Activated naive CD4-positive, alpha-beta T cell treated with anti-CD3 and anti-CD28 coated beads, Interleukin-2, amount 50 U/mL, for 24 hours (primary cell): ENCODE measurements around the gene CEP170B.

Experiments used
- H3K27ac Mint-ChIP-seq: one replicate; pipeline ENCODE4 v1.8.0; 2021; ENCODE audit warnings: mild to moderate bottlenecking, mixed read lengths
- H3K27me3 Mint-ChIP-seq: one replicate; pipeline ENCODE4 v1.8.0; 2021; ENCODE audit warnings: mixed read lengths
- H3K36me3 Mint-ChIP-seq: one replicate; pipeline ENCODE4 v1.8.0; 2021; ENCODE audit warnings: mixed read lengths
- H3K4me1 Mint-ChIP-seq: one replicate; pipeline ENCODE4 v1.8.0; 2021; ENCODE audit warnings: mixed read lengths
- H3K4me3 Mint-ChIP-seq: one replicate; pipeline ENCODE4 v1.8.0; 2021; ENCODE audit warnings: mild to moderate bottlenecking, mixed read lengths
- H3K9me3 Mint-ChIP-seq: one replicate; pipeline ENCODE4 v1.8.0; 2021; ENCODE audit warnings: mixed read lengths

Gene CEP170B

DNA sequence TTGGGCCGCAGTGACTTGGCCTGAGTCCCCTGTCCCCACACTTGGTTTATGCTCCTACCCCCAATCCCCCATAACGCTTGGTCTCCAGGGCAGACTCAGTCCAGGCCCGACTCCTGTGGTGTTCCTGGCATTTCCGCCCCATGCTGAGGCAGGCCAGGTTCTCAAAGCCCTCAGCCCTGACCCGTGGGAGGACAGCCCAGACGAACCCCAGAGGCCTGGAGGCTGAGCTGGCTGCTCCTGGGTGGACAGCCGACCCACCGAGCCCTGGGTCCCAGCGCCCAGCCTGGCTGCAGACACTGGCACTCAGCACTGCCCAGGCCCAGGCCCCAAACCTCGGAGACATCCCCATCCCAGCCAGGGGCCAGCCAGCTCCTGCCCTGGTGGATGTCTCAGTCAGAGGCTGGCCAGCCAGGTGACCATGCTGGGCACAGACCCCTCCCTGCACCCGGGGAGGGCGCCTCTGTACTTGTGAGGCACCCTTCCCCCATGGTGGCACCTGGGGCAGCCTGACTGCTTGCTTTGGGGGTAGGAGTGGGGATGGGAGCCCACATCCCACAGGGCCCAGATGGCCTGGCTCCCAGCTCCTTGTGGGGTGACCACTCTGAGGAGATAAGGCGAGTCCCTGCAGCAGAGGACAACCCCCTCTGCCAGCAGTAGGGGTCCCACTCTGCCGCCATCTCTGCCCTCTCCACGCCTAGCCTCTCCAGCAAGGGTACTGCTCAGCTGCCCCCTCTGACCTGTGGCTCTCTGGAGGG lies 61.0 kb downstream of the CEP170B start:
- Mint-ChIP-seq H3K4me1 (no peaks in the 10 kb centered on the region), H3K27me3 (no peaks in the 10 kb centered on the region), H3K36me3 (no peaks in the 10 kb centered on the region), H3K27ac (no peak overlapping the region), H3K4me3 (no peak overlapping the region), H3K9me3 (no peaks in the 10 kb centered on the region)

DNA sequence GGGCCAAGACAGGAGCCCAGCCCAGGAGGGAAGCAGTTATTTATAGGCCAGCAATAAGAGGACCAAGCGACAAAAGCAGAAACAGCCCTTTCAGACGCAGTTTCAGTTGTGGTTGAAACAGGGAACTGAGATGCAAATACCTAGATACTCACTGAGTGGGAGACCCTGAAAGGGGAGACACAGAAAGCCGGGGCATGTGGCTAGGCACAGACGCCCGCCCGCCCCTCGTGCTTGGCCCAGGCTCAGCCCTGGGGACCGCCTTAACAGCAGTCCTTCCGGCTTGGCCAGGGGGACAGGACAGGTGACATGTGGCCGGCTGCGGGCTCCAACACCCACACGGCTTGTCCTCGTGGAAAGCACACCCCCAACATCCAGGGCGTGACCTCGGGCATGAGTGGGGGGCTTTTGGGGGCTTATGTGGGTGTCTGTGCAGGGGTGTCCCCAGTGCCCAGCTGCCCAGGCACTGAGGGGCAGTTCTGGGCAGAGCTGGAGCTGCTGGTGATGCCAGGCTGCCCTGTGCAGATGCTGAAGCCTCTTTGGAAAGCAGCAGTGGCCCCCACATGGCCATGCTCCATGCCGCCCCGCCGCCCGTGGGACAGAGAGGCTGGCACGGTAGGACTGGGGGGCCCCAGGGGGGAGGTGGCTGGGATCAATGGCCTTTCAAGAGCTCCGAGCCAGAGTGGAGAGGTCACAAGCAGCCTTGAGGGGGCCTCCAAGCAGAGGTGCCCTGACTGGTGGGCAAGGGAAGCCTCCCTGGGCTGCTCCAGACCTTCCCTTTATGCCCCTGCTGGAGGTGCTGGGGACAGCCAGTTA lies 61.8 kb downstream of the CEP170B start:
- Mint-ChIP-seq H3K4me3 (no peak overlapping the region), H3K9me3 (no peaks in the 10 kb centered on the region), H3K27me3 (no peaks in the 10 kb centered on the region), H3K36me3 (no peaks in the 10 kb centered on the region), H3K27ac (no peak overlapping the region), H3K4me1 (no peaks in the 10 kb centered on the region)

DNA sequence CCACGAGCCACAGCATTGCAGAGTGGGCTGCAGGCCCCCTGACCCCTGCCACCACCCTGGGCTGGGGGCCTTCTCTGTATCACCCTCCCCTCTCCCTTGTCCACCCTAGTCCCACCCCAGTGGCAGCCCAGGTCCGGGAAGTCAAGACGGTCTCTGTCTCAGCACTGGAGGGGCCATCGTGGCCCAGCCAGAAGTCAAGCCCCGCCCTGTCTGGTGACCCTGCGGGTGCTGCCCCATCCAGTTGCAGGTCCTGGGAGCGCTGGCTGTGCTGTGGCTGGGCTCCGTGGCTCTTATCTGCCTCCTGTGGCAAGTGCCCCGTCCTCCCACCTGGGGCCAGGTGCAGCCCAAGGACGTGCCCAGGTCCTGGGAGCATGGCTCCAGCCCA lies 62.4 kb downstream of the CEP170B start:
- Mint-ChIP-seq H3K27me3 (no peaks in the 10 kb centered on the region), H3K4me1 (no peaks in the 10 kb centered on the region), H3K4me3 (no peak overlapping the region), H3K27ac (no peak overlapping the region), H3K36me3 (no peaks in the 10 kb centered on the region), H3K9me3 (no peaks in the 10 kb centered on the region)

DNA sequence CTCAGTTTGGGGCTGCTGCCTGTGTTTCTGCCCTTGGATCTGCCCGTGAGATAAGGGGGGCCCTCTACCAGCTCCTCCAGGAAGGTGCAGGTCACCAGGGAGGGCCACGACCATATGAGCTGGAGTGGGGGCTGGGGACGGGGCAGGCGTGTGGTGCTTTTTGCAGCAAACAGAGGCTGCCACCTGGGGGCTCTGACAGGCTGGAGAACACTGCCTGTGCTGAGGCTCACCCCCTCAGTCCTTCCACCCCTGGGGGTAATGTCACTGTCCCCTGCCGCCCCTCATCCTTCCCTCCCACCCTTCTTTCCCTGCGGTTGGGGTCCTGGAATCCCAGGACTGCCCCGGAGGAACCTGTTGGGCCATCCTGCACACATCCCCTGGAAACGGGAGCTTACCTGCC lies 62.8 kb downstream of the CEP170B start:
- H3K27ac Mint-ChIP-seq = no peak overlapping the region
- no peaks in the 10 kb centered on the region for H3K9me3 Mint-ChIP-seq
- H3K4me3 Mint-ChIP-seq = no peak overlapping the region
- no peaks in the 10 kb centered on the region for H3K4me1 Mint-ChIP-seq
- no peaks in the 10 kb centered on the region for H3K36me3 Mint-ChIP-seq
- H3K27me3 Mint-ChIP-seq = no peaks in the 10 kb centered on the region

DNA sequence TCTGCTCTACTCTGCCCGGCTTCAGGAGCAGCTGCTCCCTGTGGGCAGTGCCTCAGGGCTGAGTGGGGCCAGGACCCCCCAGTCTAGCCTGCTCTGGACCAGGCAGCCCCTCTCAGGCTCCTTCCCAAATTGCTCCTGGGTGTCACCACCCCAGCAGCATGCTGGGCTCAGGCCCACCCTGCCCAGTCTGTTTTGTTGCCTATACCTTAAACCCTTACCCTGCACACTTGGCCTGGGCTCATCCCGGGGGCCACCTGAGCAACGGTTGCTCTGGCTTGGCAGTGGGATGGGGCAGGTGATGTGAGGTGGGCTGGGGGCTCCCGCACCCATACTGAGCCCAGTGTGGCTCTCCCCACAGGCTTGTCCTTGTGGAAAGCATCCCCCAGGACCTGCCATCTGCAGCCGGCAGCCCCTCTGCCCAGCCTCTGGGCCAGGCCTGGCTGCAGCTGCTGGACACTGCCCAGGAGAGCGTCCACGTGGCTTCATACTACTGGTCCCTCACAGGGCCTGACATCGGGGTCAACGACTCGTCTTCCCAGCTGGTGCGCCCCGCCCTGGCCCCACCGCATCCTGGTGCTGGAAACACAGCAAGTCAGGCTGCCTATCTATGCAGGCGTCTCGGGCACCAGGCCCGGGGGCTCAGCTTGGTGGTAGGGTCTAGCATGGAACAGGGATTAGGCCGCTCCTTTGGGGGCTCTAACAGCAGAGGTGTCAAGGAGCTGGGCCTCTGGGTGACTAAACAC lies 63.5 kb downstream of the CEP170B start:
- H3K27me3 Mint-ChIP-seq = no peaks in the 10 kb centered on the region
- no peaks in the 10 kb centered on the region for H3K9me3 Mint-ChIP-seq
- H3K36me3 Mint-ChIP-seq = no peaks in the 10 kb centered on the region
- H3K4me3 Mint-ChIP-seq = no peak overlapping the region
- H3K4me1 Mint-ChIP-seq = no peaks in the 10 kb centered on the region
- H3K27ac Mint-ChIP-seq = no peak overlapping the region

DNA sequence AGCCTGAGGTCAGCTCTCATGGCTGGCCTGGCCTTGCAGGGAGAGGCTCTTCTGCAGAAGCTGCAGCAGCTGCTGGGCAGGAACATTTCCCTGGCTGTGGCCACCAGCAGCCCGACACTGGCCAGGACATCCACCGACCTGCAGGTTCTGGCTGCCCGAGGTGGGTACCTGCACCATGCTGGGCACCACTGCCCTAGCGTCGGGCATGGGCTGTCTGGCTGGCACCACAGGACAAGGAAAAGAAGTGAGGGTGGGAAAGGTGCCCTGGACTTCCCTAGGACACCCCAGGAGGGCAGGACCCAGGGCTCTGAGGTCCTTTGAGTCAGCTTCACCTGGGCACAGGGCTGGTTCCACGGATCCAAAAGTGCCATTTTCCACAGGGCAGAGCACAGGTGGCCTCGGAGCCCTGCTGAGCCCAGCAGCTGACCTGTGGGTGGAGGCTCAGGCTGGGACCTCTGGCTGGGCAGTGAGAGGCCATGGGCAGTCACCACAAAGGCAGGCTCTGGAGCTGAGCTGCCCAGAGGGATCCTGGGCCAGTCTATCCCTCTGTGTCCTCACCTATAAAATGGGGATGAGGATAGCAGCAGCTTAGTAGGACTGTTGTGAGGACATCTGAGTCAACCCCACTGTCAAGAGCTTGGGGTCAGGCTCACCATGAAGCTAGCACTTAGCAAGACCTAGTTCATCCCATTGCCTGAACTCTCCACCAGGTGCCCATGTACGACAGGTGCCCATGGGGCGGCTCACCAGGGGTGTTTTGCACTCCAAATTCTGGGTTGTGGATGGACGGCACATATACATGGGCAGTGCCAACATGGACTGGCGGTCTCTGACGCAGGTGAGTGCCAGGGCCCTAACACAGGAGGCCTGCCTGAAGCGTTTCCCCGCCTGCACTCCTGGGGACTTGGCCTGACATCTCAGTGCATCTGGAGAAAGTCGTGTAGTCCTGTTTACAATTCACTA lies 64.5 kb downstream of the CEP170B start:
- H3K9me3 Mint-ChIP-seq = no peaks in the 10 kb centered on the region

DNA sequence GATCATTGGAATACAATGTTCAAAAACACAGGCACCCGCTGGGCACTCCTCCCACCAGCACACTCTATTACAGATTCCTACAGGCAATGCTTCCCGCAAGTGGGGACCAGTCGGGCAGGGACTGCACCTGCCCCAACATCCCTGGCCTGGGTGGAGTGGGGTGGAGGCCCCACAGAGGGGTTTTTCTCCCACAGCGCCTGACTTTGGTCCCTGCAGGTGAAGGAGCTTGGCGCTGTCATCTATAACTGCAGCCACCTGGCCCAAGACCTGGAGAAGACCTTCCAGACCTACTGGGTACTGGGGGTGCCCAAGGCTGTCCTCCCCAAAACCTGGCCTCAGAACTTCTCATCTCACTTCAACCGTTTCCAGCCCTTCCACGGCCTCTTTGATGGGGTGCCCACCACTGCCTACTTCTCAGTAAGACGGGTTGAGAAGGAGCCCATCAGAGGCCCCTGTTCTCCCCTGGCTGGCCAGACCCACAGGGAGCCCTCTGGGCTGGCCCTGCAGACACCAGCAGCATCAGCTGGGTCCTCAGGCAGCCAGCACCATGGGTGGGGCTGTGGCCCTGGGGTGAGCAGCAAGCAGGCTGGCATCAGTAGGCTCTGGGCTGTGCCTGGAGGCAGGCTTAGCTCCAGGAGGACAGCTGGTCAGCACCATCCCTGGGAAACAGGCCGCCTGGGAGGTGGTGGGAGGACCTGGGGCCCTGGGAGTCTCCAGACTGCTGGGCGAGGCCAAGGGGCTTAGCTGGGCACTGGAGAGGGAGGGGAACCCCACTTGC lies 65.6 kb downstream of the CEP170B start:
- no peaks in the 10 kb centered on the region for H3K27me3 Mint-ChIP-seq
- H3K36me3 Mint-ChIP-seq = no peaks in the 10 kb centered on the region
- H3K4me3 Mint-ChIP-seq = no peak overlapping the region
- H3K9me3 Mint-ChIP-seq = no peaks in the 10 kb centered on the region
- no peak overlapping the region for H3K27ac Mint-ChIP-seq
- peaks cover 8% of the 10 kb centered on the region for H3K4me1 Mint-ChIP-seq

More for the DNA sequence above, 64.5 kb downstream of the CEP170B start:
- Mint-ChIP-seq H3K4me1 (peaks cover 2% of the 10 kb centered on the region), H3K27me3 (no peaks in the 10 kb centered on the region), H3K4me3 (no peak overlapping the region), H3K27ac (no peak overlapping the region), H3K36me3 (no peaks in the 10 kb centered on the region)

DNA sequence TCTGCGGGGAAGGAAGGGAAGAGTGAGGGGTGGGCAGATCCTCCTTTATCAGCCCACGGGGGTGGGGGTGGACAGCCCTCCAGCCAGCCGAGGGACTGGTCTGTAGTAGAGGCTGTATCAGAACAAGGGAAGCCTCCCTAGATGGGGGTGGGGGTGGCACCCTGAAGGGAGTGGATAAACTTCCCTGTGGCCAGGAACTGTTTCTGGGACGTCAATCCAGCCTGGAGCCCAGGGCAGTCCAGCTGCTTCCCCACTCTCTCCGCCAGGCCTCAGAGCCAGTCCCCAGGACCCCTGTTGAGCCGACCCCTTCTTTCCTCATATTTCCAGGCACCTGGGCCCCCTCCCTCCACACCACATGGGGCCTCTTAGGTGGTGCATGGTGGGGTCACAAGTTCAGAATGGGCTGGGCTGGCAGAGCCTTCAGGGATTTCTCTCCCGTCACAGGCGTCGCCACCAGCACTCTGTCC lies 66.3 kb downstream of the CEP170B start:
- Mint-ChIP-seq H3K4me1 (peaks cover 8% of the 10 kb centered on the region), H3K9me3 (no peaks in the 10 kb centered on the region), H3K36me3 (no peaks in the 10 kb centered on the region), H3K4me3 (no peak overlapping the region), H3K27me3 (no peaks in the 10 kb centered on the region), H3K27ac (no peak overlapping the region)

DNA sequence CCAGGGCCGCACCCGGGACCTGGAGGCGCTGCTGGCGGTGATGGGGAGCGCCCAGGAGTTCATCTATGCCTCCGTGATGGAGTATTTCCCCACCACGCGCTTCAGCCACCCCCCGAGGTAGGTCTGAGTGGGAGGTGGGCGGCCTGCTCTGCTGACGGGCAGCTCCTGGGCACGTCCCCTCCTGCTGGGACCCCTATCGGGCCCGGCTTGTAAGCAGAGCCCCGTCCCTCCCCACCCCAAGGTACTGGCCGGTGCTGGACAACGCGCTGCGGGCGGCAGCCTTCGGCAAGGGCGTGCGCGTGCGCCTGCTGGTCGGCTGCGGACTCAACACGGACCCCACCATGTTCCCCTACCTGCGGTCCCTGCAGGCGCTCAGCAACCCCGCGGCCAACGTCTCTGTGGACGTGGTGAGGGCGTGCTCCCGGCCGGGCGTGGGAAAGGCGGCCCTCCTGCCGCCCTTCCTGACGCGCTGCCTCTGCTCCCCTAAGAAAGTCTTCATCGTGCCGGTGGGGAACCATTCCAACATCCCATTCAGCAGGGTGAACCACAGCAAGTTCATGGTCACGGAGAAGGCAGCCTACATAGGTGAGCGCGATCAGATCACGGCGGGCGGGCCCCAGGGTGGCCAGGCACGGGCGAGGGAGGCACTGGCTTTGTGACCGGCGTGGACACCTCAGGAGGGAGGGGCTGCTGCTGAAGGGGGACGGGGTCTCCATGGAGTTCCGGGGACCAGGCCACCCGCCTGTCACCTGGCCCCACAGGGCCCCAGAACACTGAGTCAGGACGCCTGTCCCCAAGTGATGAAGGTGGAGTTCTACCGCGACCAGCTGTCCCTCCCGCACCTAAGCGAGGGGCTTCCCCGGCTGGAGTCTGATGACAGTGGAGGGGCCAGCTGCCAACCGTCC lies 67.0 kb downstream of the CEP170B start:
- peaks cover 8% of the 10 kb centered on the region for H3K4me1 Mint-ChIP-seq
- peak overlapping the region; percentile 66 for H3K4me3 Mint-ChIP-seq
- no peak overlapping the region for H3K27ac Mint-ChIP-seq
- no peaks in the 10 kb centered on the region for H3K36me3 Mint-ChIP-seq
- no peaks in the 10 kb centered on the region for H3K27me3 Mint-ChIP-seq
- H3K9me3 Mint-ChIP-seq = no peaks in the 10 kb centered on the region

DNA sequence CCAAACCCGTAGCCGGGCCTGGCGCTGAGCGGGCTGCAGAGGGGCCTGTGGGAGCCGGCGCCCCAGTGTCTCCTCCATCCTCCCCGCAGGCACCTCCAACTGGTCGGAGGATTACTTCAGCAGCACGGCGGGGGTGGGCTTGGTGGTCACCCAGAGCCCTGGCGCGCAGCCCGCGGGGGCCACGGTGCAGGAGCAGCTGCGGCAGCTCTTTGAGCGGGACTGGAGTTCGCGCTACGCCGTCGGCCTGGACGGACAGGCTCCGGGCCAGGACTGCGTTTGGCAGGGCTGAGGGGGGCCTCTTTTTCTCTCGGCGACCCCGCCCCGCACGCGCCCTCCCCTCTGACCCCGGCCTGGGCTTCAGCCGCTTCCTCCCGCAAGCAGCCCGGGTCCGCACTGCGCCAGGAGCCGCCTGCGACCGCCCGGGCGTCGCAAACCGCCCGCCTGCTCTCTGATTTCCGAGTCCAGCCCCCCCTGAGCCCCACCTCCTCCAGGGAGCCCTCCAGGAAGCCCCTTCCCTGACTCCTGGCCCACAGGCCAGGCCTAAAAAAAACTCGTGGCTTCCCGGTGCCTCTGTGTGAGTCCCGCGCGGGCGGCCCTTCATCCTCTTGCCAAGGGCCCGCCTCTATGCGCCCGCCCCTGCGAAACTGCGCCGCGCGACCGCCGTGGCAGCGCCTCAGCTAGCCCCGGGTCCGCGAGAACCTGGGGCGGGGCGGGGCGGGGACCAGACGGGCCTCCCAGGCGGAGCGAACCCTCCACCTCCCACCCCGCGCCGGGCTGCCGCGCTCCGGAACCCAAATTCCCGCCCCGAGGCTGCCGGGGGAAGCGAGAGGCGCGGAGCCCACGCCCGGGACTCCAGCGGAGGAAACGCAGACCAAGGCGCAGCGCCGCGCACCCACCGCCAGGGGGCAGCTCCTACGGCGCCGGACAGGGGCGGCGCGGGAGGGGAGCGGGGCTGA lies 67.9 kb downstream of the CEP170B start:
- no peaks in the 10 kb centered on the region for H3K27me3 Mint-ChIP-seq
- peak overlapping the region; percentile 71 for H3K4me3 Mint-ChIP-seq
- no peaks in the 10 kb centered on the region for H3K9me3 Mint-ChIP-seq
- H3K36me3 Mint-ChIP-seq = no peaks in the 10 kb centered on the region
- H3K27ac Mint-ChIP-seq = no peak overlapping the region
- peaks cover 8% of the 10 kb centered on the region for H3K4me1 Mint-ChIP-seq

DNA sequence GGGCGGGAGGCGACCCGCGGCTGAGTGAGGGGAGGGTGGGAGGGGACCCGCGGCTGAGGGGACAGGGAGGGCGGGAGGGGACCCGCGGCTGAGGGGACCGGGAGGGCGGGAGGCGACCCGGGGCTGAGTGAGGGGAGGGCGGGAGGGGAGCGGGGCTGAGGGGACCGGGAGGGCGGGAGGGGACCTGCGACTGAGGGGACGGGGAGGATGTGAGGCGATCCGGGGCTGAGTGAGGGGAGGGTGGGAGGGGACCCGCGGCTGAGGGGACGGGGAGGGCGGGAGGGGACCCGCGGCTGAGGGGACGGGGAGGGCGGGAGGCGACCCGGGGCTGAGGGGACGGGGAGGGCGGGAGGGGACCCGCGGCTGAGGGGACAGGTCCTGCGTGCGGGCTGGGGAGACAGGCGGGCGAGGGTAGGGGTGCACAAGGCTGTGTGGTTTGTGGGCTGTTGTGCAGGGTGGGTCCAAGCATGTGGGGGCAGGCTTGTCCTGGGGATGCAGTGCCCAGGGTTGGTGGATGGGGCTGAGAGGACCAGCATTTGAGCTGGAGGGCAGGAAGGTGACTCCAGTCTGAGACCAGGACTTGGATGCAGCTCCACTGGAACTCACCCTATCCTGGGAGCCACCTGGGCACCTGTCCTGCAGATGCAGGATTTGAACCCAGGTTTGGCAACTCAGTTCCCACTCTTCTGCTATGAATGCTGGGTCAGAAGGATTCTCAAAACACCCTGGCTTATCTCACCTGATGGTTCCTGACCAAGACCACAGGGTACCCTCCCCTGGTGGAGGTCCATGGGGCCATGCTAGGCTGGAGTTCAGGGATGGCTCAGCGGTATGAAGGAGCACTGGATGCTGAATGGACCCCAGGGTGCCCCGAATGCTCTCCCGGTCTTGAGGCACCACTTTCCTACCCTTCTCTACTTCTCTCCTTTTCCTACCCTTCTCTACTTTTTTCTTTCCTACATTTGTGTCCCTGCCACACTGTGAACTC lies 69.0 kb downstream of the CEP170B start:
- Mint-ChIP-seq H3K9me3 (no peaks in the 10 kb centered on the region), H3K4me3 (peak overlapping the region; percentile 86), H3K4me1 (peaks cover 8% of the 10 kb centered on the region), H3K27me3 (no peaks in the 10 kb centered on the region), H3K36me3 (no peaks in the 10 kb centered on the region), H3K27ac (no peak overlapping the region)
